ENCODE results near the gene BPIFB6. TPM values are rescaled to one million over a fixed set of nuclear protein-coding genes. Genes with fewer than 3 reads are reported as not detected.

Gene BPIFB6
- total and polyA plus RNA-seq, 2 donors (not counting 1 experiment from before 2014, with no cell fraction given) = not detected

- no peaks in the 10 kb centered on the region for H4K20me1 ChIP-seq (ENCODE audit: control insufficient read depth, extremely low read depth, insufficient read depth, low read length)
- H3K4me2 ChIP-seq (ENCODE audit: extremely low read depth, insufficient read depth, low read length) = no peak overlapping the region
- no peak for TF ChIP-seq CTCF (conservative IDR thresholded peaks at IDR 0.05 in 1 of 2, IDR thresholded peaks at IDR 0.05 in 1 of 2; ENCODE audit: low read depth in 1 of 2, low read length in 2 of 2)
- TF ChIP-seq EZH2 (IDR thresholded peaks at IDR 0.05; ENCODE audit: low read length, missing control alignments) = no peak
- no peak overlapping the region for H3K4me3 ChIP-seq (replicated peaks in 1 of 4; ENCODE audit: control extremely low read depth in 1 of 4, insufficient read depth in 1 of 4, low read depth in 3 of 4, low read length in 4 of 4)
- no peak overlapping the region for H3K27ac ChIP-seq (ENCODE audit: insufficient read depth, low read length)
- H3K4me1 ChIP-seq (ENCODE audit: control insufficient read depth, extremely low read depth, insufficient read depth, low read length) = no peaks in the 10 kb centered on the region
- no peaks in the 10 kb centered on the region for H3K36me3 ChIP-seq (ENCODE audit: control insufficient read depth, insufficient read depth, low read length)
- no peak for DNase-seq (ENCODE audit: low read depth in 2 of 2)
- no peaks in the 10 kb centered on the region for H3K79me2 ChIP-seq (ENCODE audit: control insufficient read depth, insufficient read depth, low read length)
- H3K27me3 ChIP-seq (ENCODE audit: control insufficient read depth, insufficient read depth, low read length) = no peaks in the 10 kb centered on the region
- no peak overlapping the region for H3K9ac ChIP-seq (ENCODE audit: insufficient read depth, low read length)
- no peaks in the 10 kb centered on the region for H3K9me3 ChIP-seq (ENCODE audit: control insufficient read depth, insufficient read depth, low read depth, low read length)
- H2AFZ ChIP-seq (ENCODE audit: low read length) = no peak overlapping the region
Observed at GRCh38 chr20:32986331-32986966, 45.0 kb upstream of the BPIFB6 start.

- H3K27ac ChIP-seq (ENCODE audit: insufficient read depth, low read length) = no peak overlapping the region
- H3K9me3 ChIP-seq (ENCODE audit: control insufficient read depth, insufficient read depth, low read depth, low read length) = no peaks in the 10 kb centered on the region
- no peak overlapping the region for H3K4me3 ChIP-seq (replicated peaks in 1 of 4; ENCODE audit: control extremely low read depth in 1 of 4, insufficient read depth in 1 of 4, low read depth in 3 of 4, low read length in 4 of 4)
- no peak overlapping the region for H3K4me2 ChIP-seq (ENCODE audit: extremely low read depth, insufficient read depth, low read length)
- no peaks in the 10 kb centered on the region for H4K20me1 ChIP-seq (ENCODE audit: control insufficient read depth, extremely low read depth, insufficient read depth, low read length)
- H3K27me3 ChIP-seq (ENCODE audit: control insufficient read depth, insufficient read depth, low read length) = no peaks in the 10 kb centered on the region
- H3K4me1 ChIP-seq (ENCODE audit: control insufficient read depth, extremely low read depth, insufficient read depth, low read length) = no peaks in the 10 kb centered on the region
- TF ChIP-seq EZH2 (IDR thresholded peaks at IDR 0.05; ENCODE audit: low read length, missing control alignments) = no peak
- DNase-seq (ENCODE audit: low read depth in 2 of 2) = no peak
- H3K36me3 ChIP-seq (ENCODE audit: control insufficient read depth, insufficient read depth, low read length) = no peaks in the 10 kb centered on the region
- no peaks in the 10 kb centered on the region for H3K79me2 ChIP-seq (ENCODE audit: control insufficient read depth, insufficient read depth, low read length)
- no peak overlapping the region for H3K9ac ChIP-seq (ENCODE audit: insufficient read depth, low read length)
- H2AFZ ChIP-seq (ENCODE audit: low read length) = no peak overlapping the region
Observed at GRCh38 chr20:32987044-32987825, 44.2 kb upstream of the BPIFB6 start.

- no peak for DNase-seq (ENCODE audit: low read depth in 2 of 2)
- no peak for TF ChIP-seq EZH2 (IDR thresholded peaks at IDR 0.05; ENCODE audit: low read length, missing control alignments)
- no peak for TF ChIP-seq CTCF (conservative IDR thresholded peaks at IDR 0.05 in 1 of 2, IDR thresholded peaks at IDR 0.05 in 1 of 2; ENCODE audit: low read depth in 1 of 2, low read length in 2 of 2)
- H3K4me1 ChIP-seq (ENCODE audit: control insufficient read depth, extremely low read depth, insufficient read depth, low read length) = no peaks in the 10 kb centered on the region
- no peak overlapping the region for H2AFZ ChIP-seq (ENCODE audit: low read length)
- H3K36me3 ChIP-seq (ENCODE audit: control insufficient read depth, insufficient read depth, low read length) = no peaks in the 10 kb centered on the region
- H3K79me2 ChIP-seq (ENCODE audit: control insufficient read depth, insufficient read depth, low read length) = no peaks in the 10 kb centered on the region
- H3K27ac ChIP-seq (ENCODE audit: insufficient read depth, low read length) = no peak overlapping the region
- H3K4me3 ChIP-seq (replicated peaks in 1 of 4; ENCODE audit: control extremely low read depth in 1 of 4, insufficient read depth in 1 of 4, low read depth in 3 of 4, low read length in 4 of 4) = no peak overlapping the region
- no peaks in the 10 kb centered on the region for H3K27me3 ChIP-seq (ENCODE audit: control insufficient read depth, insufficient read depth, low read length)
- H3K4me2 ChIP-seq (ENCODE audit: extremely low read depth, insufficient read depth, low read length) = no peak overlapping the region
- H3K9ac ChIP-seq (ENCODE audit: insufficient read depth, low read length) = no peak overlapping the region
- no peaks in the 10 kb centered on the region for H3K9me3 ChIP-seq (ENCODE audit: control insufficient read depth, insufficient read depth, low read depth, low read length)
- H4K20me1 ChIP-seq (ENCODE audit: control insufficient read depth, extremely low read depth, insufficient read depth, low read length) = no peaks in the 10 kb centered on the region
Observed at GRCh38 chr20:32988008-32988407, 43.4 kb upstream of the BPIFB6 start.

Measured in fibroblast of lung (primary cell).